Endothelial cell of umbilical vein (primary cell): ENCODE measurements around the gene MC2R. TPM values are rescaled to one million over a fixed set of nuclear protein-coding genes. Genes with fewer than 3 reads are reported as not detected.

Experiments
- BruUV-seq: library from RNA; stranded (reverse); fragments of 400-500 nt; replicated peaks from 2 replicates; lab custom pipeline; 2021; lab: Mats Ljungman, UMichigan
- CTCF ChIA-PET: fragments of 300-600, 350-600 bp; sonication (Branson Sonifier 250); formaldehyde crosslinking; loops from one replicate; lab custom pipeline; 2021; ENCODE audit warnings: antibody characterized with exemption, inconsistent platforms; lab: Charles Lee
- POLR2A ChIA-PET: fragments of 300-600, 350-600 bp; sonication (Branson Sonifier 250); formaldehyde crosslinking; loops from one replicate; lab custom pipeline; 2021; ENCODE audit warnings: antibody characterized with exemption, inconsistent platforms; lab: Charles Lee
- DNase-seq: peaks from one replicate; pipeline ENCODE4 v3.0.0-alpha.2; 2011; ENCODE audit warnings: low read depth, low spot score
- FAIRE-seq: peaks from 2 replicates; lab custom pipeline; 2011; peaks lifted over from hg19 to GRCh38; lab: Jason Lieb, UNC
- H2AFZ ChIP-seq: 2 replicates; pipeline ENCODE4 v1.6.0; 2012; ENCODE audit warnings: low read depth, low read length, control low read depth, inconsistent platforms
- H3K27ac ChIP-seq: 2 replicates; pipeline ENCODE4 v1.5.1; 2011; ENCODE audit warnings: low read depth, mild to moderate bottlenecking, control low read depth, low read length, moderate library complexity; ENCODE audit not compliant: insufficient read depth
- H3K27me3 ChIP-seq, 2 experiments: 2 replicates each; pipeline versions ENCODE4 v1.6.0 to v1.6.1; 2011; ENCODE audit warnings: low read length in 2 of 2, mixed read lengths in 1 of 2; ENCODE audit not compliant: control insufficient read depth in 2 of 2, insufficient read depth in 2 of 2
- H3K36me3 ChIP-seq, 2 experiments: 2 replicates in 1 of 2; 3 replicates in 1 of 2; pipeline ENCODE4 v1.5.1; 2011; ENCODE audit warnings: low read length in 2 of 2, mild to moderate bottlenecking in 1 of 2, moderate library complexity in 1 of 2; ENCODE audit not compliant: control insufficient read depth in 2 of 2, insufficient read depth in 2 of 2; ENCODE audit errors: extremely low read depth in 1 of 2
- H3K4me1 ChIP-seq: 3 replicates; pipeline ENCODE4 v1.5.1; 2011; ENCODE audit warnings: mild to moderate bottlenecking, low read length; ENCODE audit not compliant: control insufficient read depth, insufficient read depth; ENCODE audit errors: extremely low read depth
- H3K4me2 ChIP-seq: 2 replicates; pipeline ENCODE4 v1.6.1; 2011; ENCODE audit warnings: low read length, control low read depth, mixed read lengths; ENCODE audit not compliant: insufficient read depth
- H3K4me3 ChIP-seq, 3 experiments: fragments of 200-600 bp in 1 of 3; sonication (generic), shearing (Covaris generic) in 1 of 3; replicated peaks in 1 of 3; 2 replicates each; pipeline ENCODE4 v1.5.1; 2011 to 2016; ENCODE audit warnings: control low read depth in 3 of 3, low read length in 3 of 3, mild to moderate bottlenecking in 2 of 3, inconsistent platforms in 1 of 3, low read depth in 1 of 3, moderate library complexity in 1 of 3; ENCODE audit not compliant: insufficient read depth in 1 of 3
- H3K79me2 ChIP-seq: 2 replicates; pipeline ENCODE4 v1.6.0; 2012; ENCODE audit warnings: low read length, inconsistent platforms; ENCODE audit not compliant: control insufficient read depth, insufficient read depth
- H3K9ac ChIP-seq: replicated peaks from 2 replicates; pipeline ENCODE3; 2011; ENCODE audit warnings: low read length, control low read depth; ENCODE audit not compliant: insufficient read depth; ENCODE audit errors: extremely low read depth
- H3K9me1 ChIP-seq: replicated peaks from 3 replicates; pipeline ENCODE4 v1.6.0; 2011; ENCODE audit warnings: mild to moderate bottlenecking, low read length; ENCODE audit not compliant: control insufficient read depth, insufficient read depth; ENCODE audit errors: extremely low read depth
- H3K9me3 ChIP-seq: replicated peaks from 2 replicates; pipeline ENCODE4 v1.5.1; 2012; ENCODE audit warnings: low read length, inconsistent platforms; ENCODE audit not compliant: control insufficient read depth, insufficient read depth
- H4K20me1 ChIP-seq: replicated peaks from 2 replicates; pipeline ENCODE3; 2011; ENCODE audit warnings: mild to moderate bottlenecking, low read length; ENCODE audit not compliant: control insufficient read depth, insufficient read depth; ENCODE audit errors: extremely low read depth
- EZH2 ChIP-seq: IDR thresholded peaks from 2 replicates; pipeline ENCODE4 v1.6.1; 2012; ENCODE audit warnings: borderline replicate concordance, low read depth, mild to moderate bottlenecking, moderate library complexity, low read length, inconsistent platforms; ENCODE audit not compliant: severe bottlenecking
- FOS ChIP-seq: IDR thresholded peaks from 2 replicates; pipeline ENCODE4 v1.6.1; 2011; ENCODE audit warnings: mild to moderate bottlenecking, low read length, moderate library complexity, borderline replicate concordance; ENCODE audit not compliant: insufficient read depth
- GATA2 ChIP-seq: IDR thresholded peaks from 2 replicates; pipeline ENCODE4 v1.7.0; 2011; ENCODE audit warnings: low read depth, mild to moderate bottlenecking, moderate library complexity, mixed read lengths, low read length; ENCODE audit not compliant: insufficient read length, insufficient read depth
- JUN ChIP-seq: IDR thresholded peaks from 2 replicates; pipeline ENCODE4 v1.6.1; 2011; ENCODE audit warnings: borderline replicate concordance, low read depth; ENCODE audit not compliant: insufficient read length, insufficient read depth
- MYC ChIP-seq: IDR thresholded peaks from one replicate; pipeline ENCODE4 v1.6.1; 2011; ENCODE audit warnings: mild to moderate bottlenecking, low read depth, low read length
- POLR2A ChIP-seq: IDR thresholded peaks from 2 replicates; pipeline ENCODE4 v1.6.1; 2012; ENCODE audit warnings: low read depth, mild to moderate bottlenecking, control low read depth, low read length
- POLR2AphosphoS5 ChIP-seq: IDR thresholded peaks from 2 replicates; pipeline ENCODE4 v1.6.1; 2012; ENCODE audit warnings: low read depth, mild to moderate bottlenecking, control low read depth, low read length, moderate library complexity; ENCODE audit not compliant: insufficient read depth
- dilution Hi-C: fragments of 300-500 bp; cut with MboI; formaldehyde crosslinking; loops from one replicate; pipeline ENCODE4 v1.15.0; 2019; ENCODE audit warnings: low sequenced_read_pairs; ENCODE audit not compliant: extremely low pct_ligation_motif_present
- intact Hi-C: fragments of 100-400 bp; cut with micrococcal nuclease; formaldehyde crosslinking; loops from one replicate; pipeline ENCODE4 v1.10.0; 2022
- polyA plus RNA-seq, 4 experiments: library from polyadenylated mRNA; depleted of rRNA in 3 of 4; stranded (reverse) in 3 of 4; unstranded in 1 of 4; fragments of >200 nt; gene quantifications; 2 replicates each; pipeline versions ENCODE4 v1.2.1 to v1.2.3, GENCODE V29; 2011 to 2012; ENCODE audit warnings: missing spikeins in 1 of 4
- total RNA-seq: library from RNA; stranded (reverse); gene quantifications from 2 replicates; pipeline ENCODE4 v1.2.3, GENCODE V29; 2021
- TF ChIP-seq, protein P1 (sequence below): IDR thresholded peaks from 2 replicates; pipeline ENCODE4 v1.6.1; 2011; ENCODE audit not compliant: insufficient read depth, insufficient read length
- TF ChIP-seq, protein P2 (sequence below), 2 donors: IDR thresholded peaks; 1 replicate in 1 of 2; 2 replicates in 1 of 2; pipeline ENCODE4 v1.5.1; 2011; ENCODE audit warnings: low read length in 2 of 2, mild to moderate bottlenecking in 2 of 2, moderate library complexity in 2 of 2, control low read depth in 1 of 2, inconsistent platforms in 1 of 2, low read depth in 1 of 2; ENCODE audit not compliant: insufficient read depth in 1 of 2; ENCODE audit errors: extremely low read depth in 1 of 2

Gene MC2R
- total and polyA plus RNA-seq, 2 donors (not counting 3 experiments of a cell fraction or from before 2014, with no cell fraction given) = not detected

- no peaks in the 10 kb centered on the region for H3K27me3 ChIP-seq
- dilution Hi-C loops (no loop called here), intact Hi-C loops (no loop called here)
- no peak overlapping the region for H3K4me3 ChIP-seq
- DNase-seq (no peak), FAIRE-seq (no peak)
- H3K79me2 ChIP-seq = no peaks in the 10 kb centered on the region
- H2AFZ ChIP-seq = no peak overlapping the region
- H3K36me3 ChIP-seq = no peaks in the 10 kb centered on the region
- no TSS peak for BruUV-seq
- no peak overlapping the region for H3K9ac ChIP-seq
- H4K20me1 ChIP-seq = no peaks in the 10 kb centered on the region
- no peaks in the 10 kb centered on the region for H3K9me1 ChIP-seq
- no peaks in the 10 kb centered on the region for H3K9me3 ChIP-seq
- H3K27ac ChIP-seq = no peak overlapping the region
- H3K4me2 ChIP-seq = no peak overlapping the region
- H3K4me1 ChIP-seq = no peaks in the 10 kb centered on the region
- ChIA-PET CTCF (no interaction called here), POLR2A (no interaction called here)
- TF ChIP-seq MYC = no peak
- no peak for TF ChIP-seq EZH2
- no peak for TF ChIP-seq GATA2
- TF ChIP-seq, protein P1, sequence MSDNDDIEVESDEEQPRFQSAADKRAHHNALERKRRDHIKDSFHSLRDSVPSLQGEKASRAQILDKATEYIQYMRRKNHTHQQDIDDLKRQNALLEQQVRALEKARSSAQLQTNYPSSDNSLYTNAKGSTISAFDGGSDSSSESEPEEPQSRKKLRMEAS = no peak
- no peak for TF ChIP-seq JUN
- no peak for TF ChIP-seq POLR2A
Measured at GRCh38 chr18:13932285-13933025, 17.1 kb upstream of the MC2R start.

DNA sequence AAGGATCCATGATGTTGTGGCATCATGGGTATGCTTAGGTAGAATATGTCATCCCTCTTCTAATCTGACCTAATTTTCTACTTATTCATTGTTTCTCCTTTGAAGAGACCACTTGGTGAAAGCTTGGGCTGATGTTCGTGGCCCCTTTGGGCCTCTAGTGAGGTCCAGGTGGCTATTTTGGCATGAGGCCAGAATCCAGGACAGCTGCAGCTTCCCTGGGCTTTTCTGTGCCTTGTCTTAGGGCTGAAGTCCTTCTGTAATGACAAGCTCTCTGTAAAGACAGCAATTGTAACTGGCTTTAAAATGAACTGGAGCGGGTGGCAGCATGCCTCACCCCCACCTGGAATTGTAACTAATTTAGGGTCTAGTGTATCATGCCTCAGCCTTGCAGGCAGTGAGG is 15.6 kb upstream of the MC2R start:
- ChIA-PET POLR2A (no interaction called here), CTCF (no interaction called here)
- no peaks in the 10 kb centered on the region for H3K36me3 ChIP-seq
- H3K27me3 ChIP-seq = no peaks in the 10 kb centered on the region
- no TSS peak for BruUV-seq
- no peak overlapping the region for H3K4me2 ChIP-seq
- dilution Hi-C loops = no loop called here
- no peaks in the 10 kb centered on the region for H4K20me1 ChIP-seq
- no peaks in the 10 kb centered on the region for H3K9me1 ChIP-seq
- no peaks in the 10 kb centered on the region for H3K79me2 ChIP-seq
- intact Hi-C loops = no loop called here
- no peaks in the 10 kb centered on the region for H3K4me1 ChIP-seq
- no peak overlapping the region for H3K4me3 ChIP-seq
- FAIRE-seq (no peak), DNase-seq (no peak)
- no peaks in the 10 kb centered on the region for H3K9me3 ChIP-seq
- no peak overlapping the region for H2AFZ ChIP-seq
- TF ChIP-seq, protein P2, sequence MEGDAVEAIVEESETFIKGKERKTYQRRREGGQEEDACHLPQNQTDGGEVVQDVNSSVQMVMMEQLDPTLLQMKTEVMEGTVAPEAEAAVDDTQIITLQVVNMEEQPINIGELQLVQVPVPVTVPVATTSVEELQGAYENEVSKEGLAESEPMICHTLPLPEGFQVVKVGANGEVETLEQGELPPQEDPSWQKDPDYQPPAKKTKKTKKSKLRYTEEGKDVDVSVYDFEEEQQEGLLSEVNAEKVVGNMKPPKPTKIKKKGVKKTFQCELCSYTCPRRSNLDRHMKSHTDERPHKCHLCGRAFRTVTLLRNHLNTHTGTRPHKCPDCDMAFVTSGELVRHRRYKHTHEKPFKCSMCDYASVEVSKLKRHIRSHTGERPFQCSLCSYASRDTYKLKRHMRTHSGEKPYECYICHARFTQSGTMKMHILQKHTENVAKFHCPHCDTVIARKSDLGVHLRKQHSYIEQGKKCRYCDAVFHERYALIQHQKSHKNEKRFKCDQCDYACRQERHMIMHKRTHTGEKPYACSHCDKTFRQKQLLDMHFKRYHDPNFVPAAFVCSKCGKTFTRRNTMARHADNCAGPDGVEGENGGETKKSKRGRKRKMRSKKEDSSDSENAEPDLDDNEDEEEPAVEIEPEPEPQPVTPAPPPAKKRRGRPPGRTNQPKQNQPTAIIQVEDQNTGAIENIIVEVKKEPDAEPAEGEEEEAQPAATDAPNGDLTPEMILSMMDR (IDR thresholded peaks at IDR 0.05; ENCODE audit: extremely low read depth in 1 of 2, insufficient read depth in 1 of 2, low read depth in 1 of 2, low read length in 2 of 2) = no peak
- TF ChIP-seq EZH2 (no peak), JUN (no peak), FOS (no peak), MYC (no peak), GATA2 (no peak), POLR2A (no peak), POLR2AphosphoS5 (no peak)
- TF ChIP-seq, protein P1 = no peak
- no peak overlapping the region for H3K27ac ChIP-seq
- H3K9ac ChIP-seq = no peak overlapping the region
